Inflammatory macrophage treated with lipopolysaccharide for 4 hours (primary cell): ENCODE results near the gene PLEKHG4B.

Source experiments
- DNase-seq: peaks from one replicate; pipeline ENCODE4 v3.0.0-alpha.2; 2020

PLEKHG4B gene

DNA sequence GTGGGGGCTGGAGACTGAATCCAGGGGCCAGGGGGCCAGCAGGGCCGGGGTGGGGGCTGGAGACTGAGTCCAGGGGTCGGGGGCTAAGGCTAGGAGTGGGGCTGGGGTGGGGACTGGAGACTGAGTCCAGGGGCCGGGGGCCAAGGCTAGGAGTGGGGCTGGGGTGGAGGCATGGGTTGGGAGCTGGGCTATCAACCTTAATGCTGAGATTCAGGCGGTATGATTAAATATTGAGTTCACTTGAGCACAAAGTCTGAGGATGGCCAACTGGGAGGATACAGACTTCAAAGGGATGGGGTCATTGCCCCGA, 82.3 kb downstream of the PLEKHG4B start:
- no peak for DNase-seq

DNA sequence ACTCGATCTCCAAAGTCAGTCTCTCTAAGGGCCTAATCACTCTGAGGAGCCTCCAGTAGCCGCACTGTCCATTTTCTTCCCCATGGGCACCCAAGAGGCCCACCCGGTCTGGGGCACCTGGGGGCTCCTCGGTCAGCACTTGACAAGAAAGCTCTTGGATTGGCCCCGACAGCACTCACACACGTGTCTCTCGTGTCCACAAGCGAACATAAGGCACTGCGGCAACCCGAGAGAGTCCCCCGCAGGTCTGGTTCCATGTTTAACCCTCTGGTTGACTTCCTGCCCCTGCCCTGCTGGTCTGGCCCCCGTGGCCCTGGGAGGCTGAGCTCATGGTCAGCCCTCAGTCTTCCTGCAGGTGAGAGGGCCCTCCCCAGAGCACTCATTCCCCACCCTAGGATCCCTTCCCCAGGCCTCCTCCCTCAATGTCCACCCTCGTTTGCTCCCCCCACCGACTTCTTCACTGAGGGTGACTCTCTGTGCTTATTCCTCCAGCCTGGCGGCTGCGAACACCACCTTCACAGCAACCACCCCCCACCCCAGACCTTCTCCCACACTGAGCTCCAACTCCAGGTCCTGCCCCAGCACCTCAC, 83.0 kb downstream of the PLEKHG4B start:
- DNase-seq, result no peak

DNA sequence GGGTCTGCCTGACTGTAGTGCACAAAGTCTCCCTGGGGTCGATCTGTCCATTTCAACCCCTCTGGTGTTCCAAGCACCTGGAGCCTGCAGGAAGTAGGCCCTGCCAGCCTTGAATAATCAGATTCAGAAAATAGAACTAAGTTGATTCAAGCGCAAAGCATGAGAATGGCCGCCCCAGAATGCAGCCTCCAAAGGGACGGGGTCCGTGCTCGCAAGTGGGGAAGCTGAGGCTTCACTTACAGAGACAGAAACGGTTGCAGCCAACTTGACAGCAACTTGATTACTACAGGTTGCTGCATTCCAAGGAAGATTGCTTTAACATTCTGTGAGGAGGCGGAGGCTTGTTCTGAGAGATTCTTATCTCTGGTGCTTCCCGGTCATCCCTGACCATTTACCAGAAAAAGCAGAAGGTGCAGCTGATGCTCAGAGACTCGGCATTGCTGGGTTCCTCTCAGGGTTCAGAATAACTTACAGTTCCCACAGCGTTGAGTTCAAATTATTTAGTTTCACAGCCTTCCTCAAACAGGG, 84.4 kb downstream of the PLEKHG4B start:
- DNase-seq, result no peak

DNA sequence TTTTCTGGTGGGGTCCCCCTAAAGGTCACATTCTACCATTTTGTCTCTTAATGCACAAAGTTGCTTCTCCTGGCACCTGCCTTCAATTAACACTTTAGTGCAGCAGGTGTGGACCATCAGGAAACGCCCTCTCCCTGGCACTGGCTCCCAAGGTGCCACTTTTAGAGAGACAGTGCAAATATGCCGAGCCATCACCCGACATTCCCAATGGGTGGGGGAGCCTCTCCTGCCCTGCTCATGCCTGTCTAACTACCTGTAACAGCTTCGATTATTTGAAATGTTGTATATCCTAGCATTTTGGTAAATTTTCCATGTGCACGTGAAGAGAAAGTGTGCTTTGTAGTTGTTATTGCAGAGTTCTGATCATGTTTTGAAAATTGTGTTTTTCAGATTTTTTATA, 86.1 kb downstream of the PLEKHG4B start:
- no peak for DNase-seq

DNA sequence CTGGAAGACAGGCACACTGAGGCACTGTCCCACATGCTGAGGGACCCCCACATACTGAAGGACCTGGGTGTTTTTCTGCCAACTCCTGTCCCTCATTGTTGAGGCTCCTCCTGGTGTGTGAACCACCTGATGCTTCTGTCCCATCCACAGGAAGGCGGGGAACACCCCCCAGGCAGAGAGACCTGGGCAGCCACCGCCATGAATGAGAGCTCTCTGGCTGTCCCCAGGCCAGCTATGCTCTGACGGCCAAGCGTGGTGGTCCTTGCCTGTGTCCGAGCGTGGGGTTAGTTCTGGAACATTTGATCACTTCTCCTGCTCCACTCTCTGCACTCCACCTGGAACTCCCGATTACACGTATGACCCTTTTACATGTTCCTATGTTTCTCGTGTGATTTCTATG, 87.4 kb downstream of the PLEKHG4B start:
- no peak for DNase-seq

DNA sequence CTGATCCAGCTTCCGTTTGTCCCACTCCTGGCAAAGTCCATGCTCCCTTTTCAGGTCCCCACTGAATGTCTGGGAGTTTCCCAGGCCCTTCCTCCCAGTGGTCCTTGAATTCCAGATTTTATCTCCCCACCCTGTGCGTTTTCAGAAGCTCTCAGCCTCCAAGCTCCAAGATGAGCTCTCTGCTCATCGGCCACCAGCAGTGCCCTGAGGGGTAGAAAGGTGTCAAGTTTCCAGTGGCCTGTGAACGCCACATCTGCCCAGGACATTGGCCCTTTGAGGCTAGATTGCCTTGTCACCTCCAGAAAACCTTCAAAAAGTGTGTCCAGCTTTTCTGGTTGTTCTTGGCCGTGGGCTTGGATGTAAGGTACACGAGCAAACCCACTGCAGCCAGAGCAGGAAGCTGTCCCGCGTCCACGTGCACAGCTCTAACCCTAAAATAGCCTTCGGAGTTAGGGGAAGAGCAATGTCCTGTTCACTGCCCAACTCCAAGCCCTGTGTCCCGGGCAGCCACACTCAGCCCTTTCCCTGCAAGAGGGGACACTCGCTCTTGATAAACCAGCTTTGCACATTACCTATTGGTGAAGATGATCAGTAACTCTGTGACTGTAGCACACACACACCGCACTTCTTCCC, 88.4 kb downstream of the PLEKHG4B start:
- DNase-seq, result no peak

DNA sequence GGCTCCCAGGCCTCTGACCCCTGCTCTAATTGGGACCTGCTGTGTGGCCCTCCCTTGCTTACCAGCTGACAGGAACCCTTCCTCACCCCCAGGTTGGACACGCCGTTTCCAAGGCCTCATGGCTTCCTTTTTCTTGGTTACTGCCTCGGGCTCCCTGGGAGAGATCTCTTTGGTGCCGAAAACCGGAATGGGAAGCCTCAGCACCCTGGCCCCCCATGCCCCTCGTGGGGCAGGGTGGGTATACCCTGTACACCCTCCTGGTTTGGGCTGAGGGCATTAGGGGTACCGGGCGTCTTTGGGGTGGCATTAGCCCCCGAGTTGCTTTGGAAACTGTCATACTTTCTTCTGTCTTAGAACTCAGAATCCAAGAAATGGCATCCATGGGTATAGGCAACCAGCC, 89.2 kb downstream of the PLEKHG4B start:
- DNase-seq, result no peak

DNA sequence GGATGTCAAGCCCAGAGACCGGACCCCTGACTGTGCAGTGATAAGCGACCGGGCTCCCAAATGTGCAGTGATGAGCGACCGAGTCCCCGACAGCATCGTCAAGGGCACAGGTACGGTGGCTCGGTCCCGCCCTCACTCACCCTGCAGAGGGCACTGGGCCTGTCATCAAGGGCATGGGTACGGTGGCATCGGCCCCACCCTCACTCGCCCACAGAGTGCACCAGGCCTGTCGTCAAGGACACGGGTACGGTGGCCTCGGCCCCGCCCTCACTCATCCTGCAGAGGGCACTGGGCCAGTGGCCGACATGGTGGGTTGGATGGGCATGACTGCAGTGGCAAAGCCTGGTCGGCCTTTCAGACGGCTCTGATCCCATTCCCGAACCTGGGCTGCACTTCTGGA, 89.6 kb downstream of the PLEKHG4B start:
- no peak for DNase-seq

DNA sequence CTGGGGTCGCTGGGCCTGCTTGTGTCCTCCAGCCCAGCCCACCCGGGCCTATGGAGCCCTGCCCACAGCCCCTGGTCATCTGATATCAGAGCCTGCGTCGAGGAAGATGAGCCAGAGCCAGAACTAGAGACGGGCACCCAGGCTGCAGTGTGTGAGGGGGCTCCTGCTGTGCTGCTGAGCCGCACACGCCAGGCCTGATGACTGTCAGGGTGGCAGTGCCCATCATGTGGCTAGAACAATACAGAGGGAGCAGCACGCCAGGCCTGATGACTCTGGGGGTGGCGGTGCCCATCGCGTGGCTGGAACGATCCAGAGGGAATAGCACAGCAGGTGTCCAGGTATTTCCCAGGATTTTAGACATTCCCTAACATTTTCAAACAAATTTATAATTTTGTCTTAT, 90.2 kb downstream of the PLEKHG4B start:
- no peak for DNase-seq

DNA sequence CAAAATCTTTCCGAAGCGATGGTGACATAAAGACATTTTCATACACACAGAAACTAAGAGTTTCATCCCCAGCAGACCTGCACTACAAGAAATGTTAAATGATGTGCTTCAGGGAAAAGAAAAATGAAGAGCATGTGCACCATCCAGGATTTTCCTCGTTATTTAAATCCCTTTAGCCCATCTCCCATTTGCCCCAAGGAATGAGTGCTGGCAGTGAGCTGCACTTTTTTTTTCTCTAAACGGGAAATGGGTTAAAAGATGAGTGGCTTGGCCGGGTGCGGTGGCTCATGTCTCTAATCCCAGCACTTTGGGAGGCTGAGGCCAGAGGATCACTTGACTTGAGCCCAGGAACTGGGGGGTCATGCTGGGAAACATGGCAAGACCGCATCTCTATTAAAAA, 92.5 kb downstream of the PLEKHG4B start:
- DNase-seq, result no peak

DNA sequence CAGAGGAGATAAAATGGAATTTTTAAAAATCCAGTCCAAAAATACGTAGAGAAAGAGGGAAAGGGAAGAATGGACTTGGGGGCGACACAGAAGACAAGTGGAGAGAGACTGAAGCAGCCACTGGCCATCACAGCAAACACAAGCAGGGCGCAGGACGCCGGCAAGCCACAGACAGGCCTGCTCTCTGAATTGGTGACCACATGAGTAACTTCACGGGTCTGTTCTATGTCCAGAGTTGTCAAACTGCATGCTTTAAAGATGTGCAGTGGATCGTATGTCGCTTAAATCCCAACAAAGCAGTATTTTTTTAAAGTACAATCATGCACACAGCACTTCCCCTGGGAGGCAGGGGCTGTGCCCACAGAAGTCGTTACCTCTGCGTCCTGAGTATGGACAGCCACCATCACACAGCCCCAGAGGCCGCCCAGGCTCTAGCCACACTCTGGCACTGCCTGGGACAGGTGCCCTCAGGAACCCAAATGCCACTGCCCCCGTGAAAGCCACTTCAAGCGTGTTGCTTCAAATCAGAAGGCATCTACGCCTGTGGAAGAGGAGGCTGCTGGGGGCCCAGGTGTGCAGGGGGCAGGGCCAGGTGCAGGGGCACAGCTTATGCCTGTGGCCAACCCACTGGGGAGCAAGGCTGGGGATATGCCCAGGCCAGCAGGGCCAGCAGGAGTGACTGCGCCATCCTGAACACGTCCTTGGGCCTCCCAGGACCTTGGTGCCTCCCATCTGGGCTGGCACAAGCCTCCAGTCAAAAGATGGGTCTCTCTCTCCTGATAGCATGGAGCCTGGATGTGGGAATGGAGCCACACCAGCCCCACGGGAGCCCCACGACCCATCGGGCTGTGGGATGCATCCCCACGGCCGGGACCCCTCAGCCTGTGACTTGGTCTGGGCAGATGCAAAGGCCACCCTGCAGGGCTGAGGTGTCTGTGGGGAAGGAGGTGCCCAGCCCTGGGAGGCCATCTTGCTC, 93.4 kb downstream of the PLEKHG4B start:
- DNase-seq, result no peak

DNA sequence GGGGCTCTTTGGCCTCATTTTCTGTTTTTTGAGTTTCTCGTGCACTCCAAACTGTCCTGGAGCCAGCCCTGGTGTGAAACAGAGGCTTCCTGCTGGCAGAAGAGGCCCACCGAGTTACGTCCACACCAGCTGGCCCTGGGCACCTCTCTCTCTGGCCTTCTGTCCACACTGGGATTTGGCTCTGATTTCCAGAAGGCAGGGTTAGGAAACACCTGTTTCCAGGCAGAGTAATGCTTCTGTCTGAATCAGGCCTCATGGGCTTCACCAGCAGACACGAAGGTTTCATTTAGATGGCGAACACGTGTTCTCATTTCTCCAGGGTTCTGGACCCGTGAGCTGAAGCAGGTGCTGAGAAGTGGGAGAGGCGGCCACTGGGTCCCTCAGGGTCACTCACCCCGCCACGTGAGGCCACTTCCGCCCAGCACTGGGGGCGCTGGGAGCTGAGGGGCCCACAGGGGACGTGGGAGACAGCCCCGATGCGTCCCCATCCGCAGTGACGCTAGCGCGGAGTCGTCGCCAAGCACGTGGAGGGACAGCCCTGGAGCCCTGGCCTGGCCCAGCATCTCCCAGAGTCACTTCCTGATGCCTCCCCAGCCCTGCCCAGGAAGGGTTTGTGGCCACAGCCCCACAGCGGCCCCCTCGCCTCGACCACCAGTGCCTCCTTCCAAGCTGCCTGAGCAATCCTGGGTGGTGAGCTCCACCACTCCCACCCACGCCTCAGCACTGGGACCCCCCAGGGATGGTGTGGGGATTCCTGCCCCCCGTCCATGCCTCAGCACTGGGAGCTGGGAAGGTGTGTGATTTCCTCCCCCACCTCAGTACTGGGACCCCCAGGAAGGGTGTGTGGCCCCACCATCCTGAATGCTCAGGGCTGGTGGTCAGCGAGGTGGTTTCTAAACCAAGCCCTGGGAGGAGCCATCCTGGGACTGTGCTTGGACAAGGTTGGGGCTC, 94.4 kb downstream of the PLEKHG4B start:
- DNase-seq, result no peak

DNA sequence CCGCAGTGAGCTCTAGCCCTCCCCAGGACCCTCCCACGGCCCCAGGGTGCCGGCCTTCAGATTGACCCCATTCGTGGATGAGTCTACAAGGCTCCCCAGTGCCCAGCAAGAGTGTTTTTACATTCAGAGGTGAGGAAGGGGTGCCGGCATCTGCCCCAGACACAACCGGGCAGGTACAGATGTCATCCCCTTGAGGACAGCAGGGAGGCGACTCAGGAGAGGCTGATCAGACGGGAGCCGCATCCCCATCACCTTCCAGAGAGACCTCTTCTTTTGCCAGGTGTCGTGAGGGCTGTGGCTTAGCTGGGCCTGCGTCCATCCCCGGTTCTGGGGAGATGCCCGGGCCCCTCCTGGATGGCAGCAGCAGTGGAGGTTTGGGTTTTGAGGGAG, 95.1 kb downstream of the PLEKHG4B start:
- DNase-seq, result no peak

DNA sequence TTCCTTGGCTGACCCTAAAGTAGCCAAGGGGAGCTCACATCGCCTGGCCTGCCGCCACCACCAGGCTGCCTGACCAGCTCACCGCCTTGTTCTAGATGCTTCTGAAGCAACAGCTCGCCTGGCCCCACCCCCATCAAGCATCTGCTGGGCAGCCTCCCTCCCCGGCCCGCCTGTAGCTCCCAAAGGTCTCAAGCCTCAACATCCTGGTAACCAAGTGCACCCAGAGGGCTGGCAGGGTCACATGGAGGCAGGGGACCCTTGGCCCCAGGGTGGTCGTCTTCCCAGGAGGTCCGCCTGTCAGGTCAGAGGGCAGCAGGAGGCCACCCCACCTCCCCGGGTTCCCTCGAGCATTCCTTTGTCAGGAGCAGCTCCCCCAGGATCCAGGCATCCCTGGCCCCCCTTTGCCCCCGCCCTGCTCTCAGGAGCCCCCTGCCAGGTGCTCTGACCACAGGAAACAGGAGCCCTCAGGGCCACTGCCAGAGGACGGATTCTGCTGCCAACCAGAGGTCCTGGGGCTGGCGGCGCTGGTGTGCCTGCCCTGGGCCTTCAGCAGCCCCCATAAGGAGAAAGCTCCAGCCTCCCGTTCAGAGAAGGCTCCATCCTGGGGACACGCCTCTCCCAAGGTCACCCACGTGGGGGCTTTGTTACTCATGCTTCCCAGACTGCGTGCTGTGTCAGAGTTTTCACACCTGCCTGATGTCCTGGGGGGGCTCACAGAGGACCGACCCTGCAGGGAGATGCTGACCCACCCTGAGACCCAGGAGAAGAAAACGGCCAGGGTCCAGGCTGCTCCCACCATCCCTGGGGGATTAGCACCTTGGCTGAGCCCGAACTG, 95.9 kb downstream of the PLEKHG4B start:
- DNase-seq, result no peak

DNA sequence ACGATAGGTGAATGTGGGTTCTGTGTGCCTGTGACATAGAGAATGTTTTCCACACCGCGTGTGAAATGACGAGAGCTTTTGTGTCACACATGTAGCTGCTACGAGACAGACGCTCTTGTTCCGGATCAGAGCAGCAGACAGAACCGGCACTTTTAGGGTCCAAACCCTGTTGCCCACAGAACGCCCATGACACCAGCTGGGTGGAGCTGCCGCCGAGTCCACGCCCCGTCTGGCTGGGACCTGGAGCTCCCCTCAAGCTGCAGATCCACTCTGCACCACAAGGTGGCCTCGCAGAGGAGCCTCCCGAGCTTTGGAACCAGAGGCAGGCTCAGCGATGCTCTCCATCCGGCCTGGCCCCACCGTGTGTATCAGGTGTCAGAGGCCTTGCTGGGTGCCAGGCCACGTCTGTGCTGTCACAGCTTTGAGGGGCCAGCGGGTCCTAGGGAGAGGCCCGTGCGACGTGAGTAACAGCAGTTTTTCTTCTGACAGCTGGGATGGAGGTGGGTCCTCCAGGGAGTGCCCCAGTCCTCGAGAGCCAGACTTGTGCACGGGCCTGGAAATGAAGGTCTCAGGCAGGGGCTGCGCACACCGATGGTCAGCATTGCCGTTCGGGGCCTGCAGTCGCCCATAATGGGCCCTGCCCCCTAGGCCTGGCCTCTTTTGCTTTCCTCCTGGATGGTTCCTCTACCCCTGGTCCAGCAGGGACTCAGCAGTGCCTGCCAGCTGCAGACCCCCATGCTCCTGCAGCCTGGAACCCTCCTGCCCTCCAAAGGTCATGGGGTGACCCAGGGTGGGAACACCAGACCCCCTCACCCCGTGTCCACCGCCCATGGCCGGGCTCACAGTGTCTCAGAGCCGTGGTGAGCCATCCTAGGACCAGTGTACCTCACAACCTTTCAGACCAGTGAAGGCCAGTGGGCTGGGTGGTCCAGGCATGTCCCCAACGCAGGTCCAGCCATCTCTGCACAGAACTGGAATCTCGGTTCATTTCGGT, 96.8 kb downstream of the PLEKHG4B start:
- DNase-seq, result peak; percentile 77

DNA sequence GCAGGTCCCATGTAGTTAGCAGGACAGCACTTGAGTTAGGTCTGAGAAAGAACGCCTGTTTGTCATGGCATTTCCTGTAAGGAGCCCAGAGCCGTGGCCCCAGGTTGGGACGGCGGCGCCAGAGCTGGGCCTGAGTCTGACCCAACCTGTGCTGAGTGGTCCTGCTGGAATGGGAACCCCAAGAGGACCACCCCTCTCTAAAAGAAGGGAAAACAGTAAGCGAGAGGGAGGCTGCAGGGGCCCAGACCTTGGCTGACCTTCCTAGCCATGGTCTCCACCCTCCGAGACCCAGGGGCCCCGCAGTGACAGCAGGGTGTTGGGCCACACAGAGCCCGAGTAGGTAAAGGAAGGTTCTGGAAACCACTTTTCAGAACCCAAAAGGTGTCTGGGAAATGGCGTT, 97.5 kb downstream of the PLEKHG4B start:
- no peak for DNase-seq

DNA sequence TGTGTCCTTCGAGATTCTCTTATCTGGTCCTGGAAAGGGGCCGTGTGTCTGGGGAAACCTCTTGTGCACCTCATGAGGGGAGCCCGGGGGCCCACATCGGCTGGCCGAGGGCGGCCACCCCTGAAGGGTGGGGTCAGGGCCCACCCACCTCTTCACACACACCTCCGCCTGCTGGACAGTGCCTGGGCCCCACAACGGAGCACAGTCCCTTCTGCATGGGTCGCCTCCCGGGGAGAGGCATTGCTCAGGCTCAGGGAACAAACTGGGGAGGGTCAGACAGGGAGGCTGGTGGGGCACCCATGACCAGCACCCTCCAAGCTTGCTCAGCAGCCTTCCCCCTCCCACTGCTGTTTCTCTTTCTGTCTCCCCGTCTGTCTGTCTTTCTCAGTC, 98.0 kb downstream of the PLEKHG4B start:
- DNase-seq, result no peak

DNA sequence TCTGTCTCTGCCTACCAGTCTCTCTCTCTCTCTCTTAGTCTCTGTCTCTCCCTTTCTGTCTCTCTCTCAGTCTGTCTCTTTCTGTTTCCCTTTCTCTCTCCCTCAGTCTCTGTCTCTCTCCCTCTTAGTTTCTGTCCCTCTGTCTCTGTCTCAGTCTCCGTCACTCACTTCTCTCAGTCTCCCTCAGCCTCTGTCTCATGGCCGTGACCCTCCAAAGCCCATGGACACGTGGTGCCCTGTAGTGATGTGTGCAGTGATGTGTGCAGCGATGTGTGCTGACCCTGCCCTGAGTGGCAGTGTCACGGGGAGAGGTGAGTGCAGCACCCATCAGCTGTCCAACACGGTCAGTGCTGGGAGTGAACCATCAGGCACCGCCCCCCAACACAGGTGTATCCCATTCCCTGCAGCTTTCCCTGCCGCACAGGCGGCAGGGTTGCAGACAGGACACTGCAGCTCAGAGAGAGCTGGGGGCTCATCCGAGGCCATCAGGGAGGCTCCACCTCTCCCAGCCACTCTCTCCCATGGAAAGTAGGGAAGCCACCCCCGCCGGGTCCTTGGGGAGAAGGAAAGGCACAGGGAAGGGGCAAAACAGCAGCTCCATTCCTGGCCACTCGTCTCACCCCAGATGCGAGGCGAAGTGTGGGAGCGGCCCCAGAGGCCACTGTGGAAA, 98.5 kb downstream of the PLEKHG4B start:
- no peak for DNase-seq

DNA sequence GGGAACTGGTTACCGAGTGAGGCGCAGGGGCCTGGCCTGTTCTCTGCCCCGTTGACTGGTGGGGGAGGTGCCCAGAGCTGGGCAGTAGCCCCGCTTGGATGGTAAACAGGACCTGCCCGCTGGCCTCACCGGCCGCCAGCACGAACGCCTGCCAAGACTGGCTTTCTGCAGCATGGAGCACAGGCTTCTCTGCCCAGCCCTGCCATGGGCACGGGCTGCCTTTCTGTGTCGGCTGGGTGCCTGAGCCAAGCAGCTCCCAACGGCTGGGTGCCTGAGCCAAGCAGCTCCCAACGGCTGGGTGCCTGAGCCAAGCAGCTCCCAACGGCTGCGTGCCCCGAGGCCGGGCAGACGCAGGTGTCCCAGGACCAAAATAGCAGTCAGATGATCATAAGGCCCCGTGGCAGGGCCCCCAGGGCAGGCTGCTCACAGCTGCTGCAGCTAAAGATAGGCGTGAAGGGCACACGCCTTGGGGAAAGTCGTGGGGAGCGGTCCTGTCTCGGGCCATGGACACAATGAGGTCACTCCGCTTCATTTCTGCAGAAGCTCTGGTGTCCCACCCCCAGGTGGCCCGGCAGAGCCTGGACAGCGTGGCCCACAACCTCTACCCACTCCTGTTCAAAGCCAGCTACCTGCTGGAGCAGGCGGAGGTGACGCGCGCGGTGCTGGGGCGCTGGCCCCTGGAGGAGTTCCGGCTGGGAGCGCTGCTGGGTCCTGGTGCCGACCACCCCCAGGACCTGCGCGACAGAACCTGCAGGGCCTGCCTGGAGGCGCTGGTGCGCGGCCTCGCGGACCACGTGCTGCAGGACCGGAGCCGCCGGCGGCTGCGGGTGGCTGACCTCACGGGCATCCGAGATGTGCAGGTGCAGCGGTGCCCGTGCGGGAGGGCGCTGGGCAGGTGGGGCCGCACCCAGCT, 99.3 kb downstream of the PLEKHG4B start, which contains the start of gene LRRC14B:
Gene LRRC14B (plus strand): TSS at position 460 of the 913 bp plus-strand sequence. CDS start 44 bp downstream, at position 504.
- DNase-seq, result no peak
